BLaER1 (cell line): ENCODE results near the gene SLC4A4.

Experiments
- H3K27ac ChIP-seq: shearing (Covaris generic); formaldehyde crosslinking; 2 replicates; pipeline ENCODE4 v1.8.1; 2022
- H3K27me3 ChIP-seq: shearing (Covaris generic); formaldehyde crosslinking; 2 replicates; pipeline ENCODE4 v1.8.1; 2022
- H3K36me3 ChIP-seq: shearing (Covaris generic); formaldehyde crosslinking; 2 replicates; pipeline ENCODE4 v1.8.1; 2022
- H3K4me1 ChIP-seq: shearing (Covaris generic); formaldehyde crosslinking; 2 replicates; pipeline ENCODE4 v1.8.1; 2022
- H3K4me2 ChIP-seq: shearing (Covaris generic); formaldehyde crosslinking; 2 replicates; pipeline ENCODE4 v1.8.1; 2022
- H3K4me3 ChIP-seq: shearing (Covaris generic); formaldehyde crosslinking; 2 replicates; pipeline ENCODE4 v1.8.1; 2022
- H3K9ac ChIP-seq: shearing (Covaris generic); formaldehyde crosslinking; 2 replicates; pipeline ENCODE4 v1.8.1; 2022
- H3K9me3 ChIP-seq: shearing (Covaris generic); formaldehyde crosslinking; 2 replicates; pipeline ENCODE4 v1.8.1; 2022
- H4K20me1 ChIP-seq: shearing (Covaris generic); formaldehyde crosslinking; 2 replicates; pipeline ENCODE4 v1.8.1; 2022
- Cebpa-rat ChIP-seq: shearing (Covaris generic); IDR thresholded peaks from 2 replicates; pipeline ENCODE4 v1.8.1; 2022

The SLC4A4 gene

GRCh38 chr4:71338846-71339593 is at the start of gene SLC4A4:
Gene SLC4A4, plus strand, starts transcription at chr4:71339020.
- no peaks in the 10 kb centered on the region for H3K9me3 ChIP-seq
- no peaks in the 10 kb centered on the region for H3K36me3 ChIP-seq
- H3K27me3 ChIP-seq = no peaks in the 10 kb centered on the region
- no peak within 1 kb of the TSS for H3K4me3 ChIP-seq
- no peaks in the 10 kb centered on the region for H4K20me1 ChIP-seq
- H3K4me2 ChIP-seq = no peak within 1 kb of the TSS
- TF ChIP-seq Cebpa-rat = no peak
- no peak within 1 kb of the TSS for H3K27ac ChIP-seq
- no peaks in the 10 kb centered on the region for H3K4me1 ChIP-seq
- H3K9ac ChIP-seq = no peak within 1 kb of the TSS

- Histone ChIP-seq H3K4me3 (no peak overlapping the region), H3K9ac (no peak overlapping the region), H3K27ac (no peak overlapping the region), H3K9me3 (no peaks in the 10 kb centered on the region), H3K4me2 (no peak overlapping the region), H3K36me3 (no peaks in the 10 kb centered on the region), H3K4me1 (no peaks in the 10 kb centered on the region), H3K27me3 (no peaks in the 10 kb centered on the region), H4K20me1 (no peaks in the 10 kb centered on the region)
- no peak for TF ChIP-seq Cebpa-rat
These were observed 48.7 kb upstream of the SLC4A4 start for GRCh38 chr4:71290074-71290473.

- H3K4me3 ChIP-seq = no peak overlapping the region
- TF ChIP-seq Cebpa-rat = no peak
- H3K4me2 ChIP-seq = no peak overlapping the region
- no peak overlapping the region for H3K9ac ChIP-seq
- no peaks in the 10 kb centered on the region for H3K36me3 ChIP-seq
- H3K4me1 ChIP-seq = no peaks in the 10 kb centered on the region
- H3K27ac ChIP-seq = no peak overlapping the region
- H4K20me1 ChIP-seq = no peaks in the 10 kb centered on the region
- H3K27me3 ChIP-seq = no peaks in the 10 kb centered on the region
- H3K9me3 ChIP-seq = no peaks in the 10 kb centered on the region
These were observed 48.3 kb upstream of the SLC4A4 start for GRCh38 chr4:71290476-71290875.

- H3K9ac ChIP-seq = no peak overlapping the region
- H3K27me3 ChIP-seq = no peaks in the 10 kb centered on the region
- no peaks in the 10 kb centered on the region for H3K4me1 ChIP-seq
- no peak for TF ChIP-seq Cebpa-rat
- H3K4me3 ChIP-seq = no peak overlapping the region
- H4K20me1 ChIP-seq = no peaks in the 10 kb centered on the region
- H3K27ac ChIP-seq = no peak overlapping the region
- no peak overlapping the region for H3K4me2 ChIP-seq
- H3K9me3 ChIP-seq = no peaks in the 10 kb centered on the region
- H3K36me3 ChIP-seq = no peaks in the 10 kb centered on the region
These were observed 46.6 kb upstream of the SLC4A4 start for GRCh38 chr4:71292228-71292627.

- H3K36me3 ChIP-seq = no peaks in the 10 kb centered on the region
- no peak overlapping the region for H3K27ac ChIP-seq
- H3K4me2 ChIP-seq = no peak overlapping the region
- no peaks in the 10 kb centered on the region for H3K4me1 ChIP-seq
- H3K9me3 ChIP-seq = no peaks in the 10 kb centered on the region
- no peak overlapping the region for H3K9ac ChIP-seq
- no peak overlapping the region for H3K4me3 ChIP-seq
- TF ChIP-seq Cebpa-rat = no peak
- H4K20me1 ChIP-seq = no peaks in the 10 kb centered on the region
- H3K27me3 ChIP-seq = no peaks in the 10 kb centered on the region
These were observed 45.1 kb upstream of the SLC4A4 start for GRCh38 chr4:71293705-71294104.

GRCh38 chr4:71294301-71294700 is 44.5 kb upstream of the SLC4A4 start:
- H3K9ac ChIP-seq = no peak overlapping the region
- no peak for TF ChIP-seq Cebpa-rat
- H3K4me2 ChIP-seq = no peak overlapping the region
- no peaks in the 10 kb centered on the region for H3K27me3 ChIP-seq
- H3K27ac ChIP-seq = no peak overlapping the region
- H4K20me1 ChIP-seq = no peaks in the 10 kb centered on the region
- no peaks in the 10 kb centered on the region for H3K36me3 ChIP-seq
- H3K4me3 ChIP-seq = no peak overlapping the region
- no peaks in the 10 kb centered on the region for H3K4me1 ChIP-seq
- H3K9me3 ChIP-seq = no peaks in the 10 kb centered on the region

- H3K4me3 ChIP-seq = no peak overlapping the region
- no peak overlapping the region for H3K27ac ChIP-seq
- H4K20me1 ChIP-seq = no peaks in the 10 kb centered on the region
- H3K27me3 ChIP-seq = no peaks in the 10 kb centered on the region
- H3K4me2 ChIP-seq = no peak overlapping the region
- no peaks in the 10 kb centered on the region for H3K9me3 ChIP-seq
- H3K4me1 ChIP-seq = no peaks in the 10 kb centered on the region
- no peak for TF ChIP-seq Cebpa-rat
- H3K36me3 ChIP-seq = no peaks in the 10 kb centered on the region
- H3K9ac ChIP-seq = no peak overlapping the region
These were observed 41.9 kb upstream of the SLC4A4 start for GRCh38 chr4:71296945-71297344.

- Histone ChIP-seq H4K20me1 (no peaks in the 10 kb centered on the region), H3K9ac (no peak overlapping the region), H3K9me3 (no peaks in the 10 kb centered on the region), H3K27me3 (no peaks in the 10 kb centered on the region), H3K36me3 (no peaks in the 10 kb centered on the region), H3K4me3 (no peak overlapping the region), H3K27ac (no peak overlapping the region), H3K4me1 (no peaks in the 10 kb centered on the region), H3K4me2 (no peak overlapping the region)
- no peak for TF ChIP-seq Cebpa-rat
These were observed 38.5 kb upstream of the SLC4A4 start for GRCh38 chr4:71300362-71300761.

GRCh38 chr4:71300964-71301363 is 37.9 kb upstream of the SLC4A4 start:
- Histone ChIP-seq H4K20me1 (no peaks in the 10 kb centered on the region), H3K4me1 (no peaks in the 10 kb centered on the region), H3K27ac (no peak overlapping the region), H3K36me3 (no peaks in the 10 kb centered on the region), H3K4me2 (no peak overlapping the region), H3K9me3 (no peaks in the 10 kb centered on the region), H3K9ac (no peak overlapping the region), H3K4me3 (no peak overlapping the region), H3K27me3 (no peaks in the 10 kb centered on the region)
- no peak for TF ChIP-seq Cebpa-rat

- Histone ChIP-seq H3K4me3 (no peak overlapping the region), H3K9ac (no peak overlapping the region), H3K9me3 (no peaks in the 10 kb centered on the region), H3K4me1 (no peaks in the 10 kb centered on the region), H4K20me1 (no peaks in the 10 kb centered on the region), H3K36me3 (no peaks in the 10 kb centered on the region), H3K27me3 (no peaks in the 10 kb centered on the region), H3K4me2 (no peak overlapping the region), H3K27ac (no peak overlapping the region)
- no peak for TF ChIP-seq Cebpa-rat
These were observed 35.5 kb upstream of the SLC4A4 start for GRCh38 chr4:71303287-71303686.

- H3K4me3 ChIP-seq = no peak overlapping the region
- no peak overlapping the region for H3K4me2 ChIP-seq
- H3K27me3 ChIP-seq = no peaks in the 10 kb centered on the region
- no peaks in the 10 kb centered on the region for H4K20me1 ChIP-seq
- no peaks in the 10 kb centered on the region for H3K36me3 ChIP-seq
- no peak for TF ChIP-seq Cebpa-rat
- no peak overlapping the region for H3K9ac ChIP-seq
- H3K4me1 ChIP-seq = no peaks in the 10 kb centered on the region
- no peak overlapping the region for H3K27ac ChIP-seq
- H3K9me3 ChIP-seq = no peaks in the 10 kb centered on the region
These were observed 35.0 kb upstream of the SLC4A4 start for GRCh38 chr4:71303850-71304249.
